DOHH2 (cell line): ENCODE data around the gene FXYD6.

ENCODE experiments used
- EZH2phosphoT487 ChIP-seq: fragments of 200-600 bp; sonication (generic); IDR thresholded peaks from 2 replicates; pipeline ENCODE4 v1.6.1; 2017; ENCODE audit warnings: borderline replicate concordance, mild to moderate bottlenecking, antibody characterized with exemption, low read length, moderate library complexity, mixed read lengths
- TF ChIP-seq, protein P1 (sequence below): fragments of 200-600 bp; sonication (generic); IDR thresholded peaks from one replicate; pipeline ENCODE4 v1.5.1; 2014; ENCODE audit warnings: antibody characterized with exemption, mild to moderate bottlenecking, low read depth, low read length; ENCODE audit not compliant: poor library complexity, severe bottlenecking

DNA sequence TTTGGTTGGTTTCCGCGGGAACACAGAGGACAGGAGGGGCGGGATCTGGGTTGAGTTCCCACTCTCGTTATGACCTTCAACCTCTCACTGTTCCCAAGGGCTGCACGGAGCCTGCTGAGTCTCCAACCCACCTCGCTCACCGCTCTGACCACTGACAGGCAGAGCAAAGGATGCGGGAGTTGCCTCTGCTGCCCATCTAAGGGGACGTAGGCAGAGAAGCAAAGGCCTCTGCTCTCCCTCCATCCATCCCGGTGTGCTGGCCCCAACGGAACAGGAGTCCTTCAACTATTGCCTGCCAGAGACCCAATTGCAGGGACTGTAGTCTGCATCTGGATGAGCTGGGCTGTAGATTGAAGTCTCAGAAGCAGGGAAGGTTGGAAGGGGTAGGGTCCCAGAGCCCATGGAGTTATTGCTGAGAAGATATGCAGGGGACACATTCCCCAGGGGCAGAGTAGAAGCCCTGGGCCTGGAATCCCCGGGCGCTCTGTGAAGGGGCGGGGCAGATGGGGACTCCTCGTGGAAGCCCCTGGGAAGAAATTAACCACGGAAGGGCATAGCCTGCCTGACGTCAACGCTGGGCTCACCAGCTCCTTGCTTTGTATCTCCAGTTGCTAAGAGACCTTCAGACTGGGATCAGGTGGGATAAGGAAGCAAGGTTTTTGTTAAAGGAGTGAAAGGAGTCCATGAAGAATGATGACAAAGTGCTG, 39.2 kb downstream of the FXYD6 start:
- TF ChIP-seq, protein P1, sequence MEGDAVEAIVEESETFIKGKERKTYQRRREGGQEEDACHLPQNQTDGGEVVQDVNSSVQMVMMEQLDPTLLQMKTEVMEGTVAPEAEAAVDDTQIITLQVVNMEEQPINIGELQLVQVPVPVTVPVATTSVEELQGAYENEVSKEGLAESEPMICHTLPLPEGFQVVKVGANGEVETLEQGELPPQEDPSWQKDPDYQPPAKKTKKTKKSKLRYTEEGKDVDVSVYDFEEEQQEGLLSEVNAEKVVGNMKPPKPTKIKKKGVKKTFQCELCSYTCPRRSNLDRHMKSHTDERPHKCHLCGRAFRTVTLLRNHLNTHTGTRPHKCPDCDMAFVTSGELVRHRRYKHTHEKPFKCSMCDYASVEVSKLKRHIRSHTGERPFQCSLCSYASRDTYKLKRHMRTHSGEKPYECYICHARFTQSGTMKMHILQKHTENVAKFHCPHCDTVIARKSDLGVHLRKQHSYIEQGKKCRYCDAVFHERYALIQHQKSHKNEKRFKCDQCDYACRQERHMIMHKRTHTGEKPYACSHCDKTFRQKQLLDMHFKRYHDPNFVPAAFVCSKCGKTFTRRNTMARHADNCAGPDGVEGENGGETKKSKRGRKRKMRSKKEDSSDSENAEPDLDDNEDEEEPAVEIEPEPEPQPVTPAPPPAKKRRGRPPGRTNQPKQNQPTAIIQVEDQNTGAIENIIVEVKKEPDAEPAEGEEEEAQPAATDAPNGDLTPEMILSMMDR = no peak
- no peak for TF ChIP-seq EZH2phosphoT487
